HFFc6 (cell line): ENCODE measurements around the gene GJA3. TPM values are rescaled to one million over a fixed set of nuclear protein-coding genes. Genes with fewer than 3 reads are reported as not detected.
A peak's percentile ranks its signal among the peaks of the same experiment; 100 is the strongest.

ENCODE experiments used
- DNase-seq: peaks from one replicate; pipeline ENCODE4 v3.0.0-alpha.2; 2018
- H3K27ac Mint-ChIP-seq: 2 replicates; pipeline ENCODE4 v1.8.0; 2020; ENCODE audit warnings: mild to moderate bottlenecking, mixed read lengths
- H3K27me3 Mint-ChIP-seq: 2 replicates; pipeline ENCODE4 v1.8.0; 2021; ENCODE audit warnings: mild to moderate bottlenecking, moderate library complexity, mixed read lengths; ENCODE audit not compliant: insufficient read depth
- H3K36me3 Mint-ChIP-seq: 2 replicates; pipeline ENCODE4 v1.8.0; 2021; ENCODE audit warnings: low read depth, mixed read lengths
- H3K4me1 Mint-ChIP-seq: 2 replicates; pipeline ENCODE4 v1.8.0; 2020; ENCODE audit warnings: low read depth, mixed read lengths
- H3K4me3 Mint-ChIP-seq: 2 replicates; pipeline ENCODE4 v1.8.0; 2020; ENCODE audit warnings: mild to moderate bottlenecking, moderate library complexity, mixed read lengths
- H3K9me3 Mint-ChIP-seq: 2 replicates; pipeline ENCODE4 v1.8.0; 2020; ENCODE audit warnings: mild to moderate bottlenecking, mixed read lengths
- total RNA-seq, 6 experiments: library from RNA; stranded (reverse); fragmentation: NEBNext Ultra II Directional; extraction: Animal tissue kit (Norgen Biotek cat#: 25700); gene quantifications; 2 replicates in 1 of 6; 3 replicates in 5 of 6; pipeline ENCODE4 v1.2.3, GENCODE V29; 2021
- TF ChIP-seq, protein P1 (sequence below): fragments of 200-600 bp; sonication (generic); IDR thresholded peaks from 2 replicates; pipeline ENCODE4 v1.5.0; 2021; ENCODE audit warnings: antibody characterized with exemption, mild to moderate bottlenecking

The GJA3 gene
- total RNA-seq, 6 experiments from 2014 or later, result 0.09 to 0.14 (median 0.11) TPM

GRCh38 chr13:20102525-20103180 lies 58.2 kb downstream of the GJA3 start:
- Mint-ChIP-seq H3K36me3 (no peaks in the 10 kb centered on the region), H3K27me3 (peaks cover 45% of the 10 kb centered on the region), H3K4me3 (no peak overlapping the region), H3K4me1 (no peaks in the 10 kb centered on the region; the same call in 1 of the 2 replicates), H3K27ac (no peak overlapping the region), H3K9me3 (no peaks in the 10 kb centered on the region)
- DNase-seq, result no peak
- TF ChIP-seq, protein P1, sequence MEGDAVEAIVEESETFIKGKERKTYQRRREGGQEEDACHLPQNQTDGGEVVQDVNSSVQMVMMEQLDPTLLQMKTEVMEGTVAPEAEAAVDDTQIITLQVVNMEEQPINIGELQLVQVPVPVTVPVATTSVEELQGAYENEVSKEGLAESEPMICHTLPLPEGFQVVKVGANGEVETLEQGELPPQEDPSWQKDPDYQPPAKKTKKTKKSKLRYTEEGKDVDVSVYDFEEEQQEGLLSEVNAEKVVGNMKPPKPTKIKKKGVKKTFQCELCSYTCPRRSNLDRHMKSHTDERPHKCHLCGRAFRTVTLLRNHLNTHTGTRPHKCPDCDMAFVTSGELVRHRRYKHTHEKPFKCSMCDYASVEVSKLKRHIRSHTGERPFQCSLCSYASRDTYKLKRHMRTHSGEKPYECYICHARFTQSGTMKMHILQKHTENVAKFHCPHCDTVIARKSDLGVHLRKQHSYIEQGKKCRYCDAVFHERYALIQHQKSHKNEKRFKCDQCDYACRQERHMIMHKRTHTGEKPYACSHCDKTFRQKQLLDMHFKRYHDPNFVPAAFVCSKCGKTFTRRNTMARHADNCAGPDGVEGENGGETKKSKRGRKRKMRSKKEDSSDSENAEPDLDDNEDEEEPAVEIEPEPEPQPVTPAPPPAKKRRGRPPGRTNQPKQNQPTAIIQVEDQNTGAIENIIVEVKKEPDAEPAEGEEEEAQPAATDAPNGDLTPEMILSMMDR, result no peak

DNA sequence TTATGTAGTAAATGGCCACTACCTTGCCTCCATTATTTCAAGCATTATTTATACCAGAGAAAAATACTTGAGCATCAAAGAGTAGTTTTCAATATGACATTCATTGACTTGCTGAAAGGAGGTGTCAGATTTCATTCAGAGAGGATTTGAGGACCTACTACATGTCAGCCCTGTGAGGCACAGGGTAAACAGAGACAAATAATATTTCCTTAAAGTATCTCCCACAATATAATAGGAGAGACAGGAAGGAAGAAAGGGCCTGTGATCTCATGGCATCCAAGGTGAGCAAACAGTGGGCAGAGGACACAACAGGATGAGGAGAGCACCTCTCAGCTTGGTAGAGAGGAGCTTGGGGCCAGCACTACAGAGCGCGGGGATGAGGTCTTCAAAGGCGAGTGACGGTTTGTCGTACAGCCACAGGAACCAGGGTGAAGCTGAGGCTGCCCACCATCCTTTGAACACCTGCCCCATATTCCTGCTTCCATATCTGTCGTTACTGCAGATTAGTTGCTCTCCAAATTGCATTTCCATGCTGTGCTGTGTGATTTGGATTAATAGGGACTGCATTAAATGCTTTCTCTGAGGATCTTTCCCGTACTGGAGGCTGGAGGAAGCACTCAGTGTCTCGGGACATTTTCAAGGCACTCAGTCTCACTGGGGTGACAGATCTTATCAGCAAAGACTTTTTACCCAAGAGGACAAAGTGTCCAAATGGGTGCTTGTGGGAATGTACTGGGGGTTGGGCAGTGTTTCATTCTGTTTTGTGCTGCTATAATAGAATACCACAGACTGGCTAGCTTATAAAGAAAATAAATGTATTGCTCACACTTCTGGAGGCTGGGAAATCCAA lies 59.2 kb downstream of the GJA3 start:
- Mint-ChIP-seq H3K9me3 (no peaks in the 10 kb centered on the region; the same call in 1 of the 2 replicates), H3K36me3 (no peaks in the 10 kb centered on the region), H3K27ac (no peak overlapping the region), H3K4me3 (no peak overlapping the region), H3K27me3 (peaks cover 38% of the 10 kb centered on the region), H3K4me1 (no peaks in the 10 kb centered on the region; the same call in 1 of the 2 replicates)
- no peak for DNase-seq
- TF ChIP-seq, protein P1, result no peak

GRCh38 chr13:20099319-20099718 lies 61.5 kb downstream of the GJA3 start:
- Mint-ChIP-seq H3K9me3 (no peaks in the 10 kb centered on the region; the same call in 1 of the 2 replicates), H3K4me3 (no peak overlapping the region), H3K4me1 (no peaks in the 10 kb centered on the region), H3K36me3 (no peaks in the 10 kb centered on the region), H3K27ac (no peak overlapping the region), H3K27me3 (peaks cover 25% of the 10 kb centered on the region)
- DNase-seq, result no peak
- TF ChIP-seq, protein P1, result no peak

DNA sequence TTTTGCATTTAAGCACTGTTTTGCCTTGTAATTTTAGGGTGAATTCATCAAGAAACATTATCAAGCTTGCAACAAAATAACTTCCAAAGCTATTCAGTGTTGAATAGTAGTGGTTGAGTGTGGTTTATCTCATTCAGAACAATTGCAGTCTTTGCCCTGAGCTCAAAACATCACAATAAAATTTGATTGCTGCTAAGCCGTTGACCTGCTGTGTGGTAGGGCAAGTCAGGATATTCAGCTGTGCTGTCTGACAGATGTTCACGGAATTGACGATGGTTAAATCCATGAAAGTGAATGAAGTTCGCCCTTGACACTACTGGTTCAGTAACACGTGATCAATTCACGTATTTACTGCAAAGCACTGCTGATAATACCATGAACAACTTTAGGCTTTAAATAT lies 66.9 kb downstream of the GJA3 start:
- H3K4me3 Mint-ChIP-seq, result no peak overlapping the region
- no peak for DNase-seq
- TF ChIP-seq, protein P1, result no peak
- no peaks in the 10 kb centered on the region for H3K4me1 Mint-ChIP-seq
- no peaks in the 10 kb centered on the region; the same call in 1 of the 2 replicates for H3K9me3 Mint-ChIP-seq
- peaks cover 2% of the 10 kb centered on the region for H3K27me3 Mint-ChIP-seq
- H3K36me3 Mint-ChIP-seq, result peaks cover 9% of the 10 kb centered on the region; the same call in 1 of the 2 replicates
- H3K27ac Mint-ChIP-seq, result no peak overlapping the region

DNA sequence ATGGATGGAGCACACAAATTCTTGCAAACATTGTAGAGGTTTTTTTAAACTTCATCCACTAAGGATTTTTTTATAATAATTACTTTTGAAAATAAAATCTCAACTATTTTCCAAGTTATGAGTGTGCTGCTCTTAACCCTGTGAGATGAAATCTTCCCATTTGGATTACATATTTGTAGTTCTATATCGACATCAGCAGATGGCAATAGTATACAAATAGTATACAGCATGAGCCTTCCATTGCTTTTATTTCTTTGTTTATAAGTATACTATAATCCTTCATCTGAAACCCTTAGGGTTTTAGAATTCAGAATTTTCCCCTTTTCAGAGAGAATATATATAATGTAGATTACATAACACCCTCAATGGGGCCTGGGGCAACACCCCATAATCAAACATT lies 70.5 kb downstream of the GJA3 start:
- DNase-seq, result no peak
- Mint-ChIP-seq H3K4me3 (no peak overlapping the region), H3K4me1 (no peaks in the 10 kb centered on the region), H3K36me3 (peaks cover 14% of the 10 kb centered on the region), H3K27ac (no peak overlapping the region), H3K9me3 (no peaks in the 10 kb centered on the region), H3K27me3 (no peaks in the 10 kb centered on the region; the same call in 1 of the 2 replicates)
- TF ChIP-seq, protein P1, result peak; percentile 22

Other genes with a start within 250 kb of the GJA3 start
- 10 to 100 TPM; 21.3 to 33.6 (median 28.8) TPM for gene ZMYM2, start 202.3 kb downstream of the GJA3 start, total RNA-seq
- not detected for gene GJB2, start 31.9 kb upstream of the GJA3 start, total RNA-seq
- gene GJB6, start 71.3 kb upstream of the GJA3 start, total RNA-seq, result not detected